Left lung (tissue), 10 donors: ENCODE results near the gene DYNC2LI1. TPM values are rescaled to one million over a fixed set of nuclear protein-coding genes. Genes with fewer than 3 reads are reported as not detected.

ENCODE experiments used
- ATAC-seq: fragments of 200-7000 bp; cut with Tn5 transposase; one replicate; pipeline ENCODE4 v1.9.1; 2020; ENCODE audit warnings: moderate library complexity
- DNase-seq, 4 donors: peaks; one replicate each; pipeline ENCODE4 v3.0.0-alpha.2; 2013 to 2020
- H3K27ac ChIP-seq, 2 donors: fragments of 200-600 bp; sonication (generic) in 1 of 2; one replicate each; pipeline versions ENCODE4 v1.5.0 to v1.8.0; 2020 to 2021
- H3K27me3 ChIP-seq, 2 donors: fragments of 200-600 bp; sonication (generic) in 1 of 2; one replicate each; pipeline versions ENCODE4 v1.5.0 to v1.8.0; 2020 to 2021
- H3K36me3 ChIP-seq, 2 donors: fragments of 200-600 bp; sonication (generic) in 1 of 2; one replicate each; pipeline versions ENCODE4 v1.5.0 to v1.8.0; 2020 to 2021
- H3K4me1 ChIP-seq, 2 donors: fragments of 200-600 bp; one replicate each; pipeline ENCODE4 v1.8.0; 2021
- H3K4me3 ChIP-seq, 2 donors: fragments of 200-600 bp; sonication (generic) in 1 of 2; one replicate each; pipeline versions ENCODE4 v1.5.0 to v1.8.0; 2020 to 2021; ENCODE audit warnings: mild to moderate bottlenecking in 1 of 2
- H3K9me3 ChIP-seq, 2 donors: fragments of 200-600 bp; sonication (generic) in 1 of 2; one replicate each; pipeline versions ENCODE4 v1.5.0 to v1.8.0; 2020 to 2021
- CTCF ChIP-seq, 2 donors: fragments of 200-600 bp; sonication (generic) in 1 of 2; IDR thresholded peaks; one replicate each; pipeline versions ENCODE4 v1.5.0 to v1.8.0; 2021; ENCODE audit warnings: antibody characterized with exemption in 2 of 2
- intact Hi-C, 2 donors: fragments of 100-400 bp; cut with DNase I; formaldehyde crosslinking; loops; one replicate each; pipeline versions ENCODE4 v1.11.2 to v1.14.2; 2022
- polyA plus RNA-seq, 6 donors: library from polyadenylated mRNA; unstranded; fragments of 120-200 nt; gene quantifications; one replicate each; pipeline ENCODE4 v1.2.1, GENCODE V29; 2013; ENCODE audit not compliant: insufficient read length in 6 of 6
- total RNA-seq, 2 donors: library from RNA; stranded (reverse); fragmentation: NEBNext Ultra II Directional; extraction: Animal tissue kit (Norgen Biotek cat#: 25700); gene quantifications; one replicate each; pipeline ENCODE4 v1.2.1, GENCODE V29; 2021
- donor health status: DM: no; HTN: yes; CAD: no.
- donor health status: DM: no; HTN: no; CAD: no.

Gene DYNC2LI1
- total and polyA plus RNA-seq, 8 donors = 17.8 to 105 (median 87.9) TPM

GRCh38 chr2:43796206-43796605 is 22.4 kb downstream of the DYNC2LI1 start:
- Histone ChIP-seq H3K4me1 (no peaks in the 10 kb centered on the region), H3K9me3 (no peaks in the 10 kb centered on the region), H3K4me3 (no peak overlapping the region), H3K27ac (no peak overlapping the region), H3K27me3 (no peaks in the 10 kb centered on the region), H3K36me3 (peaks cover 0 to 18% of the 10 kb centered on the region in 2 donors)
- no peak for TF ChIP-seq CTCF (IDR thresholded peaks at IDR 0.05)
- ATAC-seq (no peak), DNase-seq (no peak)
- intact Hi-C loops = no loop called here

GRCh38 chr2:43798300-43798699 is 24.5 kb downstream of the DYNC2LI1 start:
- DNase-seq (no peak), ATAC-seq (no peak)
- H3K27ac ChIP-seq = no peak overlapping the region
- no peaks in the 10 kb centered on the region for H3K27me3 ChIP-seq
- TF ChIP-seq CTCF (IDR thresholded peaks at IDR 0.05) = no peak
- H3K4me3 ChIP-seq = no peak overlapping the region
- no peaks in the 10 kb centered on the region for H3K9me3 ChIP-seq
- H3K4me1 ChIP-seq = no peaks in the 10 kb centered on the region
- H3K36me3 ChIP-seq = peaks cover 0 to 15% of the 10 kb centered on the region in 2 donors
- intact Hi-C loops = no loop called here

GRCh38 chr2:43800894-43801293 is 27.1 kb downstream of the DYNC2LI1 start:
- Histone ChIP-seq H3K27ac (no peak overlapping the region), H3K4me1 (no peaks in the 10 kb centered on the region), H3K27me3 (no peaks in the 10 kb centered on the region), H3K4me3 (no peak overlapping the region), H3K9me3 (no peaks in the 10 kb centered on the region), H3K36me3 (peaks cover 0 to 18% of the 10 kb centered on the region in 2 donors)
- ATAC-seq = no peak
- intact Hi-C loops = no loop called here
- no peak for DNase-seq
- TF ChIP-seq CTCF (IDR thresholded peaks at IDR 0.05) = no peak

- H3K9me3 ChIP-seq = no peaks in the 10 kb centered on the region
- intact Hi-C loops = no loop called here
- no peak for DNase-seq
Observed at GRCh38 chr2:43802135-43802534, 28.3 kb downstream of the DYNC2LI1 start.

GRCh38 chr2:43803113-43803512 is 29.3 kb downstream of the DYNC2LI1 start:
- Histone ChIP-seq H3K4me1 (no peaks in the 10 kb centered on the region), H3K27me3 (no peaks in the 10 kb centered on the region), H3K4me3 (no peak overlapping the region), H3K27ac (no peak overlapping the region), H3K36me3 (peaks cover 0 to 11% of the 10 kb centered on the region in 2 donors), H3K9me3 (no peaks in the 10 kb centered on the region)
- ATAC-seq (no peak), DNase-seq (no peak)
- TF ChIP-seq CTCF (IDR thresholded peaks at IDR 0.05) = no peak
- intact Hi-C loops = no loop called here

More at GRCh38 chr2:43802135-43802534, 28.3 kb downstream of the DYNC2LI1 start:
- Histone ChIP-seq H3K4me1 (no peaks in the 10 kb centered on the region), H3K27me3 (no peaks in the 10 kb centered on the region), H3K4me3 (no peak overlapping the region), H3K27ac (no peak overlapping the region), H3K36me3 (peaks cover 0 to 11% of the 10 kb centered on the region in 2 donors)
- no peak for ATAC-seq
- TF ChIP-seq CTCF (IDR thresholded peaks at IDR 0.05) = no peak
